Fibroblast of pulmonary artery (primary cell): Measurements from ENCODE around the gene KCNQ1.

Experiments
- DNase-seq: peaks from one replicate; pipeline ENCODE4 v3.0.0-alpha.2; 2010; ENCODE audit warnings: low read depth
- H3K4me3 ChIP-seq: replicated peaks from 2 replicates; pipeline ENCODE4 v1.5.1; 2011; ENCODE audit warnings: low read depth, mild to moderate bottlenecking, control low read depth, low read length, moderate library complexity
- TF ChIP-seq, protein P1 (sequence below): IDR thresholded peaks from 2 replicates; pipeline ENCODE4 v1.5.1; 2011; ENCODE audit warnings: mild to moderate bottlenecking, control low read depth, low read length, inconsistent platforms; ENCODE audit errors: missing control alignments

Gene KCNQ1

GRCh38 chr11:2647953-2648352 is 203.1 kb downstream of the KCNQ1 start:
- no peak overlapping the region for H3K4me3 ChIP-seq
- TF ChIP-seq, protein P1, sequence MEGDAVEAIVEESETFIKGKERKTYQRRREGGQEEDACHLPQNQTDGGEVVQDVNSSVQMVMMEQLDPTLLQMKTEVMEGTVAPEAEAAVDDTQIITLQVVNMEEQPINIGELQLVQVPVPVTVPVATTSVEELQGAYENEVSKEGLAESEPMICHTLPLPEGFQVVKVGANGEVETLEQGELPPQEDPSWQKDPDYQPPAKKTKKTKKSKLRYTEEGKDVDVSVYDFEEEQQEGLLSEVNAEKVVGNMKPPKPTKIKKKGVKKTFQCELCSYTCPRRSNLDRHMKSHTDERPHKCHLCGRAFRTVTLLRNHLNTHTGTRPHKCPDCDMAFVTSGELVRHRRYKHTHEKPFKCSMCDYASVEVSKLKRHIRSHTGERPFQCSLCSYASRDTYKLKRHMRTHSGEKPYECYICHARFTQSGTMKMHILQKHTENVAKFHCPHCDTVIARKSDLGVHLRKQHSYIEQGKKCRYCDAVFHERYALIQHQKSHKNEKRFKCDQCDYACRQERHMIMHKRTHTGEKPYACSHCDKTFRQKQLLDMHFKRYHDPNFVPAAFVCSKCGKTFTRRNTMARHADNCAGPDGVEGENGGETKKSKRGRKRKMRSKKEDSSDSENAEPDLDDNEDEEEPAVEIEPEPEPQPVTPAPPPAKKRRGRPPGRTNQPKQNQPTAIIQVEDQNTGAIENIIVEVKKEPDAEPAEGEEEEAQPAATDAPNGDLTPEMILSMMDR = no peak
- no peak for DNase-seq

DNA sequence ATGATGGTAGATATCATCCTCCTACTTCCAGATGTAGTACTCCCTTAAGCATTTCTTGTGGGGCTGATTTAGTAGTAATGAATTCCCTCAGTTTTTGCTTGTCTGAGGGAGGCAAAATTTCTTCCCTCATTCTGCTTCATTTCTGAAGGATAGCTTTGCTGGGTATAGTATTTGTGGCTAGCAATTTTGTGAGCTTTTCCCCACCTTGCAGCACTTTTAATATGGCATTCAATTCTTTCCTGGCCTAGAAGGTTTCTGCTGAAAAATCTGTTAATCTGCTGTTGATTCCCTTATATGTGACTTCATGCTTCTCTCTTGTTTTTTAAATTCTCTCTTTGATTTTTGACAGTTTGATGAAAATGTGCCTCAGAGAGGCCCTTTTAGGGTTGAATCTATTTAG is 204.6 kb downstream of the KCNQ1 start:
- no peak for DNase-seq
- TF ChIP-seq, protein P1 = no peak
- no peak overlapping the region for H3K4me3 ChIP-seq

- TF ChIP-seq, protein P1 = no peak
- no peak overlapping the region for H3K4me3 ChIP-seq
- DNase-seq = no peak
These were observed 205.0 kb downstream of the KCNQ1 start for GRCh38 chr11:2649848-2650247.

- TF ChIP-seq, protein P1 = no peak
- DNase-seq = no peak
- H3K4me3 ChIP-seq = no peak overlapping the region
These were observed 205.6 kb downstream of the KCNQ1 start for GRCh38 chr11:2650343-2650867.

DNA sequence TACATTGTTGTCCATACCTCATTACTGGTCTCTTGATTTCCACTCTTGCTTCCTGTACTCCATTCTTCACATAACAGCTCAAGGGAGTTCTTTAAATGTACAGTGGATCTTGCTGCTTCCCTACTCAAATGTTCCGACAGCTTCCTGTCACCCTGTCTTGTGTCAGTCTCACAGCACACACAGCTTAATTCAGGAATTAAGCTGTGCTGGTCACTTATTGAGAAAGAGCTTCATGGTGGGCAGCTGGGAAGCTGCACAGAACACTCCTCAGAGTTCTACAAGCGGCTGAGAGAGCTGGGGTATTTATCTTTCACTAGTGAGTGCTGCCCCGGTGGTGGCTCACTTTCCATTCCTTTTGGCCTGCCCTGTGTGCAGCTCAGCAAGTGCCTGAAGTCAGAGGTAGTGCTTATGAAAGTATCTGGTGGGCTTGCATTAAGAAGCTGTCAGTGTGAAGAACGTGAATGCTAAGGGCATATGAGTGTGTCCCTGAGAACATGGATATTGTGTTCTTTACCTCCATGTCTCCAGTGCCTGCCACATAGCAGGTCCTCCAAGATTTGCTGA is 206.3 kb downstream of the KCNQ1 start:
- no peak overlapping the region for H3K4me3 ChIP-seq
- no peak for DNase-seq
- TF ChIP-seq, protein P1 = no peak

DNA sequence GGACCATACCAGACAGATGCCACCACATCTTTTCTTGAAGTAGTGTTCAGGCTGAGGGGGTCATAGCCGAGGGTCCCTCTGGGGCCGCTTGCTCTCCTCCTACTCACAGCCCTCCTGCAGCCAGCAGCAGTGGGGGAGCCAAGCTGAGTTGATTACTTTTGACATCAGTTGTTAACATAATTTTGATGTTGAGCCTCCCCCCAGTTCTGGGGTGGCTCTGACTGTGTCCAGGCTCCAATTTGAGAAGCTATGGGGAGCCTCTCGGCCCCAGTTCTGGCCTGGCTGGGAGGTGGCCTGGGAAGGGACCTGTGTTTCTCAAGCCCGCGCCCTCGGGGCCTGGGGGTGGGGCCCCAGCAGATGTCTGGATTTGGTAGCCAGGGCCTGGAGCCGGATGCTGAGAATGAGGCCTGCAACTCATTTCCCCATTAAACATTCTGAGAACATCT is 207.0 kb downstream of the KCNQ1 start:
- DNase-seq = no peak
- H3K4me3 ChIP-seq = no peak overlapping the region
- TF ChIP-seq, protein P1 = no peak
